Uterus (tissue), 4 donors: ENCODE results near the gene NOS1AP. TPM values are rescaled to one million over a fixed set of nuclear protein-coding genes. Genes with fewer than 3 reads are reported as not detected.

ENCODE experiments used
- DNase-seq, 2 donors: peaks; one replicate each; pipeline ENCODE4 v3.0.0-alpha.2; 2019 to 2020
- H3K27ac ChIP-seq, 2 donors: fragments of 200-600 bp; sonication (generic); 1 replicate in 1 of 2; 2 replicates in 1 of 2; pipeline ENCODE4 v1.5.1; 2016 to 2018
- H3K27me3 ChIP-seq, 2 donors: fragments of 200-600 bp; sonication (generic); one replicate each; pipeline ENCODE4 v1.5.1; 2018 to 2019; ENCODE audit warnings: control low read depth in 1 of 2
- H3K36me3 ChIP-seq, 2 donors: fragments of 200-600 bp; sonication (generic); one replicate each; pipeline ENCODE4 v1.5.1; 2019; ENCODE audit warnings: control low read depth in 1 of 2
- H3K4me1 ChIP-seq, 2 donors: fragments of 200-600 bp; sonication (generic); one replicate each; pipeline ENCODE4 v1.5.1; 2018 to 2019; ENCODE audit warnings: control low read depth in 1 of 2
- H3K4me3 ChIP-seq, 2 donors: fragments of 200-600 bp; sonication (generic); 1 replicate in 1 of 2; 2 replicates in 1 of 2; pipeline ENCODE4 v1.5.1; 2018 to 2019; ENCODE audit warnings: mild to moderate bottlenecking in 1 of 2
- H3K9me3 ChIP-seq, 2 donors: fragments of 200-600 bp; sonication (generic); one replicate each; pipeline ENCODE4 v1.5.1; 2019; ENCODE audit warnings: control low read depth in 1 of 2
- CTCF ChIP-seq, 4 experiments: fragments of 200-600 bp in 2 of 4; fragments of 450-650 bp in 2 of 4; sonication (generic) in 2 of 4; IDR thresholded peaks; one replicate each; pipeline ENCODE4 v1.5.1; 2016 to 2019; ENCODE audit warnings: antibody characterized with exemption in 4 of 4, mild to moderate bottlenecking in 2 of 4, moderate library complexity in 1 of 4
- POLR2A ChIP-seq, 2 donors: fragments of 450-650 bp; IDR thresholded peaks; one replicate each; pipeline ENCODE4 v1.6.1; 2016; ENCODE audit warnings: antibody characterized with exemption in 2 of 2, mild to moderate bottlenecking in 1 of 2, moderate library complexity in 1 of 2
- intact Hi-C: fragments of 100-400 bp; cut with DNase I; formaldehyde crosslinking; loops from one replicate; pipeline ENCODE4 v1.15.1; 2023; ENCODE audit warnings: low total_unique reads
- total RNA-seq, 4 donors: library from RNA; depleted of rRNA in 3 of 4; stranded (reverse); fragments of >200 nt in 3 of 4; gene quantifications; one replicate each; pipeline versions ENCODE4 v1.1.0 to v1.2.4, GENCODE V29; 2014 to 2023
- donor health status: DM: yes; HTN: yes; CAD: no.

Gene NOS1AP
- total RNA-seq, 4 donors from 2014 or later = under 0.01 to 5.3 (median 1.9) TPM; not detected in 1

DNA sequence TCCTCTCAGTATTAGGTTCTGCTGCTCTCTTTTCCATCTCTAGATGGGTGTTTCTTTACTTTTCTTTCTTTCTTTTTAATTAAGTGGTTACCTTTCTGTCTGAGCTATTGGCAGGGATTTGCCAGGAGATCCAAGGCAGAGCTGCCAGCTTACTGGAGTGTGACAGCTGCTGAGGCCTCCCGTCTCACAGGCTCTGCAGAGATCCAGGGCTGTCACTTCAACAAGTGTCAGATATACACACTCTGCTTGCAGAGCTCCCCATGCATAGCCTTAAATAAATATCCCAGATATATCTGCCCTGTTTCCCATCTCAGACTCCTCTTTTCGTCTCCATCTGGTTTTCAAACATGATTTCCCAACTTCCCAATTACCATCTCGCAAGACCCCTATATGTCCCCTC, 124.3 kb downstream of the NOS1AP start:
- no peak for DNase-seq
- Histone ChIP-seq H3K27me3 (no peaks in the 10 kb centered on the region), H3K4me3 (no peak overlapping the region), H3K4me1 (no peaks in the 10 kb centered on the region), H3K36me3 (no peaks in the 10 kb centered on the region), H3K9me3 (no peaks in the 10 kb centered on the region), H3K27ac (no peak overlapping the region)
- intact Hi-C loops = no loop called here
- TF ChIP-seq POLR2A (IDR thresholded peaks at IDR 0.05) (no peak), CTCF (IDR thresholded peaks at IDR 0.05) (no peak)

- Histone ChIP-seq H3K4me3 (no peak overlapping the region), H3K27ac (no peak overlapping the region), H3K4me1 (no peaks in the 10 kb centered on the region), H3K9me3 (no peaks in the 10 kb centered on the region), H3K27me3 (no peaks in the 10 kb centered on the region), H3K36me3 (no peaks in the 10 kb centered on the region)
- TF ChIP-seq CTCF (IDR thresholded peaks at IDR 0.05) = no peak
- no peak for TF ChIP-seq POLR2A (IDR thresholded peaks at IDR 0.05)
- no peak for DNase-seq
- intact Hi-C loops = no loop called here
Measured at GRCh38 chr1:162195567-162195966, 126.1 kb downstream of the NOS1AP start.

- no peaks in the 10 kb centered on the region for H3K9me3 ChIP-seq
- H3K27ac ChIP-seq = no peak overlapping the region
- H3K4me3 ChIP-seq = no peak overlapping the region
- DNase-seq = no peak
- H3K27me3 ChIP-seq = no peaks in the 10 kb centered on the region
- intact Hi-C loops = no loop called here
- no peak for TF ChIP-seq CTCF (IDR thresholded peaks at IDR 0.05)
- TF ChIP-seq POLR2A (IDR thresholded peaks at IDR 0.05) = no peak
- no peaks in the 10 kb centered on the region for H3K36me3 ChIP-seq
- no peaks in the 10 kb centered on the region for H3K4me1 ChIP-seq
Measured at GRCh38 chr1:162196387-162196786, 126.9 kb downstream of the NOS1AP start.

DNA sequence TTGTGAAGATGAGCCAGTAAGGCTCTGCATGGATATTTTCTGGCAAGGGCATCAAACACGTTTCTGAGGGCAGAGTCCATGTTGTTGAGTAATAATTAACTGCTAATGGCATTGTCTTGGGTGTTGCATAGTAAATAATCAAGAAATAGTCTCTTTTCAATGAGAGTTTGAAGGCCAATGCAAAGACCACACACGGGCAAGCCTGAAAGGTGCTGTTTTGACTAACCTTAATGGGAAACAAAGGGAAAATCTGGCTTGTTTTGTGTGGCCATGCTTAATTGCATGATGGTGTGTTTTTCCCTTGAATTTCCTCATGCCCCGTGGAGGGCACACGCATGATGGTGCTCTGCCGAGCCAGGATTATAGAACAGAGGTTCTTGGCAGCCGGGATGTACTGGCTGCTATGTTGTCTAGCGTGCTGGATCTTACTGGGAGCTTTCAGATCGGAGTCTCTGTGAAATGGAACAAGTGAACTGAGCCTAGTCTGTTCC, 127.6 kb downstream of the NOS1AP start:
- Histone ChIP-seq H3K4me1 (no peaks in the 10 kb centered on the region), H3K36me3 (no peaks in the 10 kb centered on the region), H3K27ac (no peak overlapping the region), H3K27me3 (no peaks in the 10 kb centered on the region), H3K9me3 (no peaks in the 10 kb centered on the region), H3K4me3 (no peak overlapping the region)
- no peak for DNase-seq
- TF ChIP-seq CTCF (IDR thresholded peaks at IDR 0.05) (no peak), POLR2A (IDR thresholded peaks at IDR 0.05) (no peak)
- intact Hi-C loops = no loop called here

- TF ChIP-seq CTCF (IDR thresholded peaks at IDR 0.05) = no peak
- no peak for TF ChIP-seq POLR2A (IDR thresholded peaks at IDR 0.05)
- intact Hi-C loops = no loop called here
- Histone ChIP-seq H3K4me1 (no peaks in the 10 kb centered on the region), H3K27me3 (no peaks in the 10 kb centered on the region), H3K27ac (no peak overlapping the region), H3K4me3 (no peak overlapping the region), H3K36me3 (no peaks in the 10 kb centered on the region), H3K9me3 (no peaks in the 10 kb centered on the region)
- no peak for DNase-seq
Measured at GRCh38 chr1:162197615-162198421, 128.3 kb downstream of the NOS1AP start.
